Activated CD4-positive, CD25-positive, alpha-beta regulatory T cell treated with anti-CD3 and anti-CD28 coated beads, Interleukin-2, amount 50 U/mL, for 72 hours (primary cell): ENCODE results near the gene ZNF202.
A peak's percentile ranks its signal among the peaks of the same experiment; 100 is the strongest.
"Not testable (repeated sequence)": the region's sequence is repeated elsewhere in the genome, so short reads cannot be mapped to it uniquely, and the experiment has no call there.

Source experiments
- DNase-seq: peaks from one replicate; pipeline ENCODE4 v3.0.0; 2021

Gene ZNF202

GRCh38 chr11:123738374-123738773 is 3.1 kb downstream of the ZNF202 start:
- DNase-seq: no peak

- no peak for DNase-seq
Observed at GRCh38 chr11:123736769-123737168, 4.7 kb downstream of the ZNF202 start.

- no peak for DNase-seq
Observed at GRCh38 chr11:123729602-123730001, 11.9 kb downstream of the ZNF202 start.

- no peak for DNase-seq
Observed at GRCh38 chr11:123725995-123726655, 15.3 kb downstream of the ZNF202 start.

GRCh38 chr11:123719452-123719851 is 22.0 kb downstream of the ZNF202 start:
- no peak for DNase-seq

GRCh38 chr11:123718469-123718868 is 23.0 kb downstream of the ZNF202 start:
- no peak for DNase-seq

GRCh38 chr11:123718063-123718462 is 23.4 kb downstream of the ZNF202 start:
- no peak for DNase-seq

- not testable (repeated sequence) for DNase-seq
Observed at GRCh38 chr11:123712627-123713026, 28.8 kb downstream of the ZNF202 start.

- peak; percentile 33 for DNase-seq
Observed at GRCh38 chr11:123707606-123708205, 33.8 kb downstream of the ZNF202 start.

- no peak for DNase-seq
Observed at GRCh38 chr11:123707206-123707605, 34.3 kb downstream of the ZNF202 start.

GRCh38 chr11:123704341-123704740 is 37.1 kb downstream of the ZNF202 start:
- DNase-seq: no peak

- no peak for DNase-seq
Observed at GRCh38 chr11:123702696-123703095, 38.8 kb downstream of the ZNF202 start.

- DNase-seq: no peak
Observed at GRCh38 chr11:123702139-123702538, 39.3 kb downstream of the ZNF202 start.

GRCh38 chr11:123700772-123701171 is 40.7 kb downstream of the ZNF202 start:
- DNase-seq: no peak

GRCh38 chr11:123698546-123699127 is 42.8 kb downstream of the ZNF202 start:
- DNase-seq: no peak

- no peak for DNase-seq
Observed at GRCh38 chr11:123696183-123696582, 45.3 kb downstream of the ZNF202 start.

GRCh38 chr11:123695231-123695630 is 46.2 kb downstream of the ZNF202 start:
- no peak for DNase-seq

GRCh38 chr11:123694551-123694950 is 46.9 kb downstream of the ZNF202 start:
- DNase-seq: no peak

GRCh38 chr11:123692961-123693360 is 48.5 kb downstream of the ZNF202 start:
- DNase-seq: no peak

GRCh38 chr11:123690485-123690884 is 51.0 kb downstream of the ZNF202 start:
- no peak for DNase-seq

- no peak for DNase-seq
Observed at GRCh38 chr11:123684601-123685000, 56.9 kb downstream of the ZNF202 start.

- no peak for DNase-seq
Observed at GRCh38 chr11:123683428-123684170, 57.9 kb downstream of the ZNF202 start.

GRCh38 chr11:123682696-123683410 is 58.6 kb downstream of the ZNF202 start:
- no peak for DNase-seq
